ENCODE results near the gene MBNL2. TPM values are rescaled to one million over a fixed set of nuclear protein-coding genes. Genes with fewer than 3 reads are reported as not detected.

MBNL2 gene
- total and polyA plus RNA-seq, 2 of the 4 experiments (the other 2 are of a cell fraction), result 26.9 to 103 TPM

DNA sequence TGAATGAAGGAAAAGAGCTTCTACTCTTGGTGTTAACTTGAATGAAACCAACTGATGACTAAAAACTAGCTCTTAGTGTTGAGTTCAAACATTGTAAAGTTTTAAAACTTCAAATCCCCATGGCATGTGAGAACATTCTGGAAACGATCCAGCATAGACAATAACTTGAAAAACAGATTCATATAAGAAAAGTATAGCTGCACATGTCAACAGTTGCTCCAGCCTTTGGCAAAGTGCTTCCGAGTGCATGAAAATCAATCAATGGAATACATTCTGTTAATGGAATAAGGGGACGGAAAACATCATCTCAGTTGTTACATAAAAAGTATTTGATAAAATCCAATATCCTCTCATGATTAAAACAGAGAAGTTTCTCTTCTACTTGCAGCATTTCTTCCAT lies 89.8 kb downstream of the MBNL2 start:
- ChIA-PET POLR2A (ENCODE audit: unreplicated experiment) (no interaction called here), CTCF (interaction anchor here (0.6 to 1.2 kb wide), 2 partner anchors 11 to 45 kb away, joined by 3 read pairs; no protein-coding TSS in a partner anchor)
- H3K27ac ChIP-seq (ENCODE audit: insufficient read depth, low read length), result no peak overlapping the region
- H2AFZ ChIP-seq (replicated peaks; ENCODE audit: low read length, poor library complexity), result no peak overlapping the region
- H3K79me1 ChIP-seq (ENCODE audit: low read depth in 1 of 2, low read length in 2 of 2), result peaks cover 55 to 75% of the 10 kb centered on the region in 2 experiments
- WGBS, 2 experiments (ENCODE audit: extremely low coverage in 2 of 2, insufficient read length in 1 of 2), result no CpG with 5 or more reads among the region's 3 CpGs
- in situ Hi-C loops (cut with MboI; ENCODE audit: low sequenced_read_pairs), result no loop called here
- BruUV-seq (replicated peaks), result no TSS peak
- H4K20me1 ChIP-seq (ENCODE audit: insufficient read depth, low read length), result peaks cover 38% of the 10 kb centered on the region
- no peak overlapping the region for H3K9ac ChIP-seq (ENCODE audit: low read depth, low read length)
- no peak overlapping the region for H3K4me2 ChIP-seq (ENCODE audit: low read depth, low read length)
- no peaks in the 10 kb centered on the region for H3K27me3 ChIP-seq (ENCODE audit: control insufficient read depth, insufficient read depth, low read length)
- no peak overlapping the region for H2BK20ac ChIP-seq (ENCODE audit: low read depth, low read length)
- ATAC-seq (ENCODE audit: low read depth) (no peak), DNase-seq (no peak)
- H3K56ac ChIP-seq (ENCODE audit: extremely low read depth, insufficient read depth, low read length), result no peak overlapping the region
- no peak overlapping the region for H2BK15ac ChIP-seq (ENCODE audit: low read depth, low read length)
- no peak overlapping the region for H4K5ac ChIP-seq (ENCODE audit: low read depth, low read length)
- no peak overlapping the region for H2BK5ac ChIP-seq (ENCODE audit: low read depth, low read length, poor library complexity, severe bottlenecking)
- H3K4me1 ChIP-seq (ENCODE audit: control insufficient read depth, insufficient read depth, low read length), result peaks cover 21% of the 10 kb centered on the region
- H2BK120ac ChIP-seq (ENCODE audit: low read depth, low read length), result no peak overlapping the region
- H4K8ac ChIP-seq (ENCODE audit: low read depth in 2 of 2, low read length in 2 of 2), result no peak overlapping the region
- no peaks in the 10 kb centered on the region for H3K9me3 ChIP-seq (ENCODE audit: control insufficient read depth, insufficient read depth, low read length)
- H3K18ac ChIP-seq (ENCODE audit: low read depth, low read length), result no peak overlapping the region
- H2AK5ac ChIP-seq (ENCODE audit: low read depth, low read length), result no peak overlapping the region
- no peak overlapping the region for H2AK9ac ChIP-seq (replicated peaks; ENCODE audit: low read depth, low read length, poor library complexity)
- peaks cover 3% of the 10 kb centered on the region; the same call in 1 of the 2 replicates for H3K36me3 ChIP-seq (ENCODE audit: control insufficient read depth, insufficient read depth, low read length)
- H3K14ac ChIP-seq (replicated peaks; ENCODE audit: low read depth, low read length), result no peak overlapping the region
- TF ChIP-seq BHLHE40 (IDR thresholded peaks at IDR 0.05; ENCODE audit: low read depth, low read length), result no peak
- no peak for TF ChIP-seq SMC3 (IDR thresholded peaks at IDR 0.05; ENCODE audit: low read depth, low read length)
- TF ChIP-seq MAFK (IDR thresholded peaks at IDR 0.05; ENCODE audit: low read depth, low read length), result no peak
- TF ChIP-seq, protein P1, sequence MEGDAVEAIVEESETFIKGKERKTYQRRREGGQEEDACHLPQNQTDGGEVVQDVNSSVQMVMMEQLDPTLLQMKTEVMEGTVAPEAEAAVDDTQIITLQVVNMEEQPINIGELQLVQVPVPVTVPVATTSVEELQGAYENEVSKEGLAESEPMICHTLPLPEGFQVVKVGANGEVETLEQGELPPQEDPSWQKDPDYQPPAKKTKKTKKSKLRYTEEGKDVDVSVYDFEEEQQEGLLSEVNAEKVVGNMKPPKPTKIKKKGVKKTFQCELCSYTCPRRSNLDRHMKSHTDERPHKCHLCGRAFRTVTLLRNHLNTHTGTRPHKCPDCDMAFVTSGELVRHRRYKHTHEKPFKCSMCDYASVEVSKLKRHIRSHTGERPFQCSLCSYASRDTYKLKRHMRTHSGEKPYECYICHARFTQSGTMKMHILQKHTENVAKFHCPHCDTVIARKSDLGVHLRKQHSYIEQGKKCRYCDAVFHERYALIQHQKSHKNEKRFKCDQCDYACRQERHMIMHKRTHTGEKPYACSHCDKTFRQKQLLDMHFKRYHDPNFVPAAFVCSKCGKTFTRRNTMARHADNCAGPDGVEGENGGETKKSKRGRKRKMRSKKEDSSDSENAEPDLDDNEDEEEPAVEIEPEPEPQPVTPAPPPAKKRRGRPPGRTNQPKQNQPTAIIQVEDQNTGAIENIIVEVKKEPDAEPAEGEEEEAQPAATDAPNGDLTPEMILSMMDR (conservative IDR thresholded peaks at IDR 0.05; ENCODE audit: low read depth, low read length), result no peak
- TF ChIP-seq FOS (IDR thresholded peaks at IDR 0.05; ENCODE audit: low read depth, low read length), result no peak
- TF ChIP-seq RCOR1 (IDR thresholded peaks at IDR 0.05; ENCODE audit: insufficient replicate concordance, low read length), result no peak
- TF ChIP-seq MAZ (IDR thresholded peaks at IDR 0.05; ENCODE audit: borderline replicate concordance, low read depth, low read length), result no peak
- TF ChIP-seq RFX5 (IDR thresholded peaks at IDR 0.05; ENCODE audit: low read depth, low read length), result no peak
- TF ChIP-seq CHD1 (IDR thresholded peaks at IDR 0.05; ENCODE audit: low read depth, low read length), result no peak
- TF ChIP-seq MXI1 (IDR thresholded peaks at IDR 0.05; ENCODE audit: borderline replicate concordance, low read depth, low read length), result no peak
- TF ChIP-seq, protein P2, sequence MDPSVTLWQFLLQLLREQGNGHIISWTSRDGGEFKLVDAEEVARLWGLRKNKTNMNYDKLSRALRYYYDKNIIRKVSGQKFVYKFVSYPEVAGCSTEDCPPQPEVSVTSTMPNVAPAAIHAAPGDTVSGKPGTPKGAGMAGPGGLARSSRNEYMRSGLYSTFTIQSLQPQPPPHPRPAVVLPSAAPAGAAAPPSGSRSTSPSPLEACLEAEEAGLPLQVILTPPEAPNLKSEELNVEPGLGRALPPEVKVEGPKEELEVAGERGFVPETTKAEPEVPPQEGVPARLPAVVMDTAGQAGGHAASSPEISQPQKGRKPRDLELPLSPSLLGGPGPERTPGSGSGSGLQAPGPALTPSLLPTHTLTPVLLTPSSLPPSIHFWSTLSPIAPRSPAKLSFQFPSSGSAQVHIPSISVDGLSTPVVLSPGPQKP (IDR thresholded peaks at IDR 0.05; ENCODE audit: borderline replicate concordance, low read depth, low read length), result no peak
- no peak for TF ChIP-seq POLR2A (IDR thresholded peaks at IDR 0.05; ENCODE audit: low read depth, low read length)
- TF ChIP-seq RAD21 (IDR thresholded peaks at IDR 0.05; ENCODE audit: low read length), result no peak
- TF ChIP-seq NFE2L2 (IDR thresholded peaks at IDR 0.05; ENCODE audit: low read depth, low read length), result no peak
- TF ChIP-seq, protein P3, sequence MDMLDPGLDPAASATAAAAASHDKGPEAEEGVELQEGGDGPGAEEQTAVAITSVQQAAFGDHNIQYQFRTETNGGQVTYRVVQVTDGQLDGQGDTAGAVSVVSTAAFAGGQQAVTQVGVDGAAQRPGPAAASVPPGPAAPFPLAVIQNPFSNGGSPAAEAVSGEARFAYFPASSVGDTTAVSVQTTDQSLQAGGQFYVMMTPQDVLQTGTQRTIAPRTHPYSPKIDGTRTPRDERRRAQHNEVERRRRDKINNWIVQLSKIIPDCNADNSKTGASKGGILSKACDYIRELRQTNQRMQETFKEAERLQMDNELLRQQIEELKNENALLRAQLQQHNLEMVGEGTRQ (IDR thresholded peaks at IDR 0.05; ENCODE audit: low read depth, low read length), result no peak
- H3K9me1 ChIP-seq (ENCODE audit: insufficient read depth, low read length), result peaks cover 25% of the 10 kb centered on the region
- H3K23ac ChIP-seq (ENCODE audit: low read depth, low read length), result no peak overlapping the region
- dilution Hi-C loops (cut with HindIII; ENCODE audit: low sequenced_read_pairs, unreplicated experiment), result no loop called here
- H3K4ac ChIP-seq (ENCODE audit: low read depth, low read length), result no peak overlapping the region
- intact Hi-C loops (cut with micrococcal nuclease), result no loop called here
- H4K91ac ChIP-seq (ENCODE audit: insufficient read depth, low read depth, low read length), result no peak overlapping the region
- no peak overlapping the region for H3K4me3 ChIP-seq (ENCODE audit: insufficient read depth, low read depth, low read length)

Measured in IMR-90 (cell line).